Panc1 (cell line): ENCODE results near the gene NTNG1.

Experiments
- SIN3A ChIP-seq: IDR thresholded peaks from 2 replicates; pipeline ENCODE4 v1.6.1; 2012; ENCODE audit warnings: low read depth, mild to moderate bottlenecking, low read length, moderate library complexity, borderline replicate concordance; ENCODE audit not compliant: insufficient read depth
- TF ChIP-seq, protein P1 (sequence below): fragments of 450-650 bp; IDR thresholded peaks from 2 replicates; pipeline ENCODE4 v1.5.1; 2017; ENCODE audit warnings: mild to moderate bottlenecking

DNA sequence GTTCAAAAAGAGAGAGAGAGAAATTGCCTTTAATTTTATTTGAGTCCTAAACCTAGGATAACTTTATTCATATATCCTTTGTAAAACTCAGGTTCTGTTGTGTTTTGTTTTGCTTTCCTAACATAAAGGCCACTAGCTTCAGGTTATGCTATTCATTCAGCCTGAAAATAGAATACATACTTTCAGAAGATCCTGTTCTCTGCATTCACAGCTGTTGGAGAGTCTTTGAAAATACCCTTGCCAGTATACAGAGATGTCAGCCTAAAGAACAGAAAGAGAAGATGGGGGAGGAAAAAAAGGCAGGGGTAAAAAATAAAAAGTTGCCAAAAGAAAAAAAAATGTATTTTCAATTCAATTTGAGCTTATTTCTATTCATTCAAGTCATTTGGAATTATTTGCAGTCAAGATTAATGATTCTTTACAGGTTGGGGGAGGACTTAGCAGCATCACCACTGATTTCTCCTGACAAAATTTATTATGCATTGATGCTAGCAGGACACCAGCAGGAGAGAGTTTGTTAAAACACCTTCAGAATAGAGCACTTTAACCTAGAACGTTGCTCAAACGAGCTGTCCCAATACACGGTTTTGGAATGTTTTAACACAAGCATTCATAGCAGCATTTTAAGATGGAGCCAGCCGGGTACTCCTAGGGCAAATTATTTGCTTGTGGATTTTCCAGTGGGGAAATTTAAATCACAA is 318.5 kb downstream of the NTNG1 start:
- TF ChIP-seq, protein P1, sequence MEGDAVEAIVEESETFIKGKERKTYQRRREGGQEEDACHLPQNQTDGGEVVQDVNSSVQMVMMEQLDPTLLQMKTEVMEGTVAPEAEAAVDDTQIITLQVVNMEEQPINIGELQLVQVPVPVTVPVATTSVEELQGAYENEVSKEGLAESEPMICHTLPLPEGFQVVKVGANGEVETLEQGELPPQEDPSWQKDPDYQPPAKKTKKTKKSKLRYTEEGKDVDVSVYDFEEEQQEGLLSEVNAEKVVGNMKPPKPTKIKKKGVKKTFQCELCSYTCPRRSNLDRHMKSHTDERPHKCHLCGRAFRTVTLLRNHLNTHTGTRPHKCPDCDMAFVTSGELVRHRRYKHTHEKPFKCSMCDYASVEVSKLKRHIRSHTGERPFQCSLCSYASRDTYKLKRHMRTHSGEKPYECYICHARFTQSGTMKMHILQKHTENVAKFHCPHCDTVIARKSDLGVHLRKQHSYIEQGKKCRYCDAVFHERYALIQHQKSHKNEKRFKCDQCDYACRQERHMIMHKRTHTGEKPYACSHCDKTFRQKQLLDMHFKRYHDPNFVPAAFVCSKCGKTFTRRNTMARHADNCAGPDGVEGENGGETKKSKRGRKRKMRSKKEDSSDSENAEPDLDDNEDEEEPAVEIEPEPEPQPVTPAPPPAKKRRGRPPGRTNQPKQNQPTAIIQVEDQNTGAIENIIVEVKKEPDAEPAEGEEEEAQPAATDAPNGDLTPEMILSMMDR: no peak
- TF ChIP-seq SIN3A: no peak
